ENCODE measurements around the gene GPI. TPM values are rescaled to one million over a fixed set of nuclear protein-coding genes. Genes with fewer than 3 reads are reported as not detected.
"Not testable (repeated sequence)": the region's sequence is repeated elsewhere in the genome, so short reads cannot be mapped to it uniquely, and the experiment has no call there.

The GPI gene
- total and polyA plus RNA-seq, 5 donors, result 285 to 456 (median 391) TPM

- Histone ChIP-seq H3K4me3 (ENCODE audit: low read length) (no peak overlapping the region), H3K27me3 (ENCODE audit: control insufficient read depth, insufficient read depth) (no peaks in the 10 kb centered on the region), H3K9me3 (ENCODE audit: control insufficient read depth, low read length) (no peaks in the 10 kb centered on the region), H3K4me1 (ENCODE audit: control insufficient read depth, insufficient read depth, low read length) (no peaks in the 10 kb centered on the region), H3K27ac (ENCODE audit: low read length) (no peak overlapping the region)
- ATAC-seq (no peak), DNase-seq (no peak)
- 92% methylated on average over 9 of the region's 9 CpGs for WGBS
- intact Hi-C loops (cut with DNase I), result no loop called here
Observed at GRCh38 chr19:34386645-34387445, 21.8 kb downstream of the GPI start.

GRCh38 chr19:34387446-34387810 lies 22.4 kb downstream of the GPI start:
- Histone ChIP-seq H3K27me3 (ENCODE audit: control insufficient read depth, insufficient read depth) (no peaks in the 10 kb centered on the region), H3K27ac (ENCODE audit: low read length) (no peak overlapping the region), H3K4me1 (ENCODE audit: control insufficient read depth, insufficient read depth, low read length) (no peaks in the 10 kb centered on the region), H3K4me3 (ENCODE audit: low read length) (no peak overlapping the region), H3K9me3 (ENCODE audit: control insufficient read depth, low read length) (no peaks in the 10 kb centered on the region)
- intact Hi-C loops (cut with DNase I), result no loop called here
- no peak for ATAC-seq
- DNase-seq, result no peak
- WGBS, result 98% methylated on average over 1 of the region's 1 CpG

GRCh38 chr19:34388745-34389144 lies 23.7 kb downstream of the GPI start:
- H3K27ac ChIP-seq (ENCODE audit: low read length); H3K4me1 ChIP-seq (ENCODE audit: control insufficient read depth, insufficient read depth, low read length); H3K4me3 ChIP-seq (ENCODE audit: low read length); H3K9me3 ChIP-seq (ENCODE audit: control insufficient read depth, low read length); DNase-seq; intact Hi-C loops (cut with DNase I); ATAC-seq; H3K27me3 ChIP-seq (ENCODE audit: control insufficient read depth, insufficient read depth): not testable (repeated sequence)
- 96% methylated on average over 2 of the region's 2 CpGs for WGBS

- no peaks in the 10 kb centered on the region for H3K27me3 ChIP-seq (ENCODE audit: control insufficient read depth, insufficient read depth)
- intact Hi-C loops (cut with DNase I), result no loop called here
- no peak overlapping the region for H3K27ac ChIP-seq (ENCODE audit: low read length)
- H3K9me3 ChIP-seq (ENCODE audit: control insufficient read depth, low read length), result no peaks in the 10 kb centered on the region
- H3K4me3 ChIP-seq (ENCODE audit: low read length), result no peak overlapping the region
- no peaks in the 10 kb centered on the region for H3K4me1 ChIP-seq (ENCODE audit: control insufficient read depth, insufficient read depth, low read length)
- DNase-seq, result no peak
- peak; percentile 14 to 38 for ATAC-seq
Observed at GRCh38 chr19:34391813-34392212, 26.8 kb downstream of the GPI start.

GRCh38 chr19:34393031-34393430 lies 28.0 kb downstream of the GPI start:
- 76% methylated on average over 11 of the region's 11 CpGs for WGBS
- ATAC-seq, result no peak
- Histone ChIP-seq H3K9me3 (ENCODE audit: control insufficient read depth, low read length) (no peaks in the 10 kb centered on the region), H3K27ac (ENCODE audit: low read length) (no peak overlapping the region), H3K27me3 (ENCODE audit: control insufficient read depth, insufficient read depth) (no peaks in the 10 kb centered on the region), H3K4me3 (ENCODE audit: low read length) (no peak overlapping the region), H3K4me1 (ENCODE audit: control insufficient read depth, insufficient read depth, low read length) (no peaks in the 10 kb centered on the region)
- no peak for DNase-seq
- intact Hi-C loops (cut with DNase I), result no loop called here

- peak in 1 of 3 donors; percentile 58 for DNase-seq
- Histone ChIP-seq H3K9me3 (ENCODE audit: control insufficient read depth, low read length) (no peaks in the 10 kb centered on the region), H3K27ac (ENCODE audit: low read length) (no peak overlapping the region), H3K4me3 (ENCODE audit: low read length) (no peak overlapping the region), H3K4me1 (ENCODE audit: control insufficient read depth, insufficient read depth, low read length) (no peaks in the 10 kb centered on the region), H3K27me3 (ENCODE audit: control insufficient read depth, insufficient read depth) (no peaks in the 10 kb centered on the region)
- WGBS, result 66% methylated on average over 14 of the region's 14 CpGs
- ATAC-seq, result no peak
- intact Hi-C loops (cut with DNase I), result no loop called here
Observed at GRCh38 chr19:34393629-34394028, 28.6 kb downstream of the GPI start.

GRCh38 chr19:34397853-34398252 lies 32.9 kb downstream of the GPI start:
- no peak overlapping the region for H3K27ac ChIP-seq (ENCODE audit: low read length)
- ATAC-seq (no peak), DNase-seq (no peak)
- H3K9me3 ChIP-seq (ENCODE audit: control insufficient read depth, low read length), result no peaks in the 10 kb centered on the region
- intact Hi-C loops (cut with DNase I), result no loop called here
- WGBS, result 96% methylated on average over 1 of the region's 1 CpG
- H3K4me1 ChIP-seq (ENCODE audit: control insufficient read depth, insufficient read depth, low read length), result no peaks in the 10 kb centered on the region
- no peak overlapping the region for H3K4me3 ChIP-seq (ENCODE audit: low read length)
- H3K27me3 ChIP-seq (ENCODE audit: control insufficient read depth, insufficient read depth), result no peaks in the 10 kb centered on the region

- H3K4me1 ChIP-seq (ENCODE audit: control insufficient read depth, insufficient read depth, low read length), result no peaks in the 10 kb centered on the region
- no peaks in the 10 kb centered on the region for H3K9me3 ChIP-seq (ENCODE audit: control insufficient read depth, low read length)
- H3K4me3 ChIP-seq (ENCODE audit: low read length), result no peak overlapping the region
- intact Hi-C loops (cut with DNase I), result no loop called here
- DNase-seq (no peak), ATAC-seq (no peak)
- no peak overlapping the region for H3K27ac ChIP-seq (ENCODE audit: low read length)
- no peaks in the 10 kb centered on the region for H3K27me3 ChIP-seq (ENCODE audit: control insufficient read depth, insufficient read depth)
- WGBS, result 80% methylated on average over 9 of the region's 9 CpGs
Observed at GRCh38 chr19:34399886-34400285, 34.9 kb downstream of the GPI start.

GRCh38 chr19:34400844-34401243 lies 35.8 kb downstream of the GPI start:
- intact Hi-C loops (cut with DNase I); H3K4me1 ChIP-seq (ENCODE audit: control insufficient read depth, insufficient read depth, low read length); H3K27ac ChIP-seq (ENCODE audit: low read length); ATAC-seq; H3K27me3 ChIP-seq (ENCODE audit: control insufficient read depth, insufficient read depth); H3K9me3 ChIP-seq (ENCODE audit: control insufficient read depth, low read length); H3K4me3 ChIP-seq (ENCODE audit: low read length); DNase-seq: not testable (repeated sequence)
- 99% methylated on average over 8 of the region's 8 CpGs for WGBS

- intact Hi-C loops (cut with DNase I), result no loop called here
- Histone ChIP-seq H3K9me3 (ENCODE audit: control insufficient read depth, low read length) (no peaks in the 10 kb centered on the region), H3K4me3 (ENCODE audit: low read length) (no peak overlapping the region), H3K4me1 (ENCODE audit: control insufficient read depth, insufficient read depth, low read length) (no peaks in the 10 kb centered on the region), H3K27ac (ENCODE audit: low read length) (no peak overlapping the region), H3K27me3 (ENCODE audit: control insufficient read depth, insufficient read depth) (no peaks in the 10 kb centered on the region)
- WGBS, result 86% methylated on average over 8 of the region's 8 CpGs
- DNase-seq, result no peak
- no peak for ATAC-seq
Observed at GRCh38 chr19:34402074-34402600, 37.1 kb downstream of the GPI start.

- Histone ChIP-seq H3K27ac (ENCODE audit: low read length) (no peak overlapping the region), H3K27me3 (ENCODE audit: control insufficient read depth, insufficient read depth) (no peaks in the 10 kb centered on the region), H3K4me3 (ENCODE audit: low read length) (peak overlapping the region; percentile 47), H3K9me3 (ENCODE audit: control insufficient read depth, low read length) (no peaks in the 10 kb centered on the region), H3K4me1 (ENCODE audit: control insufficient read depth, insufficient read depth, low read length) (no peaks in the 10 kb centered on the region)
- DNase-seq (no peak), ATAC-seq (no peak)
- intact Hi-C loops (cut with DNase I), result no loop called here
- WGBS, result 33% methylated on average over 6 of the region's 6 CpGs
Observed at GRCh38 chr19:34403784-34404108, 38.8 kb downstream of the GPI start.

All from right cardiac atrium (tissue), 5 donors.